DND-41 (cell line): ENCODE results near the gene QTRT2.

Experiments used
- ATAC-seq: fragments of 200-7000 bp; cut with Tn5 transposase; 3 replicates; pipeline ENCODE4 v1.9.1; 2021; ENCODE audit warnings: low read depth; ENCODE audit not compliant: insufficient read depth
- DNase-seq: peaks from one replicate; pipeline ENCODE4 v3.0.0-alpha.2; 2020
- H2AFZ ChIP-seq: 2 replicates; pipeline ENCODE4 v1.6.0; 2012; ENCODE audit warnings: low read depth, low read length
- H3K27ac ChIP-seq: 2 replicates; pipeline ENCODE4 v1.5.1; 2012; ENCODE audit warnings: low read length, inconsistent platforms
- H3K27me3 ChIP-seq: fragments of 200-600 bp; sonication (generic); 2 replicates; pipeline ENCODE4 v1.6.0; 2012; ENCODE audit warnings: low read length, mild to moderate bottlenecking, inconsistent platforms; ENCODE audit not compliant: insufficient read depth, poor library complexity
- H3K36me3 ChIP-seq: 2 replicates; pipeline ENCODE4 v1.5.1; 2012; ENCODE audit warnings: low read length, inconsistent platforms; ENCODE audit not compliant: insufficient read depth
- H3K4me1 ChIP-seq: 2 replicates; pipeline ENCODE4 v1.5.1; 2012; ENCODE audit warnings: mild to moderate bottlenecking, low read length; ENCODE audit not compliant: insufficient read depth
- H3K4me2 ChIP-seq: 2 replicates; pipeline ENCODE4 v1.6.0; 2012; ENCODE audit warnings: mild to moderate bottlenecking, moderate library complexity, low read length, inconsistent platforms; ENCODE audit not compliant: insufficient read depth
- H3K4me3 ChIP-seq, 2 experiments: fragments of 200-600 bp in 1 of 2; shearing (Covaris generic) in 1 of 2; 2 replicates each; pipeline ENCODE4 v1.5.1; 2012 to 2016; ENCODE audit warnings: inconsistent platforms in 2 of 2, low read length in 2 of 2, mild to moderate bottlenecking in 2 of 2, low read depth in 1 of 2, moderate library complexity in 1 of 2
- H3K79me2 ChIP-seq: 2 replicates; pipeline ENCODE4 v1.6.0; 2012; ENCODE audit warnings: low read length, inconsistent platforms; ENCODE audit not compliant: insufficient read depth
- H3K9ac ChIP-seq: 2 replicates; pipeline ENCODE4 v1.6.0; 2012; ENCODE audit warnings: low read depth, mild to moderate bottlenecking, inconsistent platforms, low read length, moderate library complexity
- H3K9me3 ChIP-seq: 2 replicates; pipeline ENCODE4 v1.5.1; 2012; ENCODE audit warnings: low read length, moderate library complexity, mild to moderate bottlenecking, inconsistent platforms; ENCODE audit not compliant: insufficient read depth, severe bottlenecking
- H4K20me1 ChIP-seq: 2 replicates; pipeline ENCODE4 v1.6.0; 2012; ENCODE audit warnings: low read length; ENCODE audit not compliant: insufficient read depth
- CTCF ChIP-seq: IDR thresholded peaks from 2 replicates; pipeline ENCODE4 v1.5.1; 2012; ENCODE audit warnings: borderline replicate concordance, low read length, moderate library complexity, mild to moderate bottlenecking; ENCODE audit not compliant: poor library complexity, severe bottlenecking; ENCODE audit errors: extremely low read depth
- EZH2 ChIP-seq: IDR thresholded peaks from 3 replicates; pipeline ENCODE4 v1.6.1; 2012; ENCODE audit warnings: borderline replicate concordance, low read depth, mild to moderate bottlenecking, moderate library complexity, low read length, inconsistent platforms; ENCODE audit not compliant: severe bottlenecking

QTRT2 gene

GRCh38 chr3:114122027-114122709, 65.6 kb downstream of the QTRT2 start:
- no peaks in the 10 kb centered on the region for H3K79me2 ChIP-seq
- no peaks in the 10 kb centered on the region for H4K20me1 ChIP-seq
- H3K4me1 ChIP-seq, result no peaks in the 10 kb centered on the region
- TF ChIP-seq CTCF (no peak), EZH2 (no peak)
- ATAC-seq (no peak), DNase-seq (no peak)
- H3K9me3 ChIP-seq, result no peaks in the 10 kb centered on the region
- no peak overlapping the region for H3K4me3 ChIP-seq
- H3K9ac ChIP-seq, result no peak overlapping the region
- no peak overlapping the region for H3K27ac ChIP-seq
- H2AFZ ChIP-seq, result no peak overlapping the region
- no peak overlapping the region for H3K4me2 ChIP-seq
- no peaks in the 10 kb centered on the region for H3K36me3 ChIP-seq
- H3K27me3 ChIP-seq, result no peaks in the 10 kb centered on the region

- TF ChIP-seq EZH2 (no peak), CTCF (no peak)
- H3K27ac ChIP-seq, result no peak overlapping the region
- no peak overlapping the region for H2AFZ ChIP-seq
- no peak overlapping the region for H3K4me3 ChIP-seq
- H3K4me1 ChIP-seq, result no peaks in the 10 kb centered on the region
- no peak for DNase-seq
- H3K9me3 ChIP-seq, result no peaks in the 10 kb centered on the region
- H3K9ac ChIP-seq, result no peak overlapping the region
- H3K27me3 ChIP-seq, result no peaks in the 10 kb centered on the region
- no peaks in the 10 kb centered on the region for H3K79me2 ChIP-seq
- no peak overlapping the region for H3K4me2 ChIP-seq
- no peaks in the 10 kb centered on the region for H4K20me1 ChIP-seq
- ATAC-seq, result no peak
- H3K36me3 ChIP-seq, result no peaks in the 10 kb centered on the region
Measured at GRCh38 chr3:114126461-114126860, 69.9 kb downstream of the QTRT2 start.

- no peak overlapping the region for H3K4me2 ChIP-seq
- no peak overlapping the region for H3K9ac ChIP-seq
- ATAC-seq (no peak), DNase-seq (no peak)
- no peaks in the 10 kb centered on the region for H3K4me1 ChIP-seq
- no peaks in the 10 kb centered on the region for H3K9me3 ChIP-seq
- no peak overlapping the region for H2AFZ ChIP-seq
- TF ChIP-seq CTCF, result no peak
- no peak for TF ChIP-seq EZH2
- H3K4me3 ChIP-seq, result no peak overlapping the region
- no peaks in the 10 kb centered on the region for H3K79me2 ChIP-seq
- H4K20me1 ChIP-seq, result no peaks in the 10 kb centered on the region
- H3K27ac ChIP-seq, result no peak overlapping the region
- no peaks in the 10 kb centered on the region for H3K27me3 ChIP-seq
- no peaks in the 10 kb centered on the region for H3K36me3 ChIP-seq
Measured at GRCh38 chr3:114127517-114127916, 71.0 kb downstream of the QTRT2 start.

- ATAC-seq, result no peak
- H3K27me3 ChIP-seq, result no peaks in the 10 kb centered on the region
Measured at GRCh38 chr3:114128231-114128630, 71.7 kb downstream of the QTRT2 start.

More at GRCh38 chr3:114128231-114128630, 71.7 kb downstream of the QTRT2 start:
- no peak for TF ChIP-seq CTCF
- TF ChIP-seq EZH2, result no peak
- Histone ChIP-seq H3K4me3 (no peak overlapping the region), H3K27ac (no peak overlapping the region), H3K4me1 (no peaks in the 10 kb centered on the region), H2AFZ (no peak overlapping the region), H3K36me3 (no peaks in the 10 kb centered on the region), H3K79me2 (no peaks in the 10 kb centered on the region), H3K4me2 (no peak overlapping the region), H3K9me3 (no peaks in the 10 kb centered on the region), H4K20me1 (no peaks in the 10 kb centered on the region), H3K9ac (no peak overlapping the region)
- DNase-seq, result no peak
